ENCODE data around the gene MOB3B. TPM values are rescaled to one million over a fixed set of nuclear protein-coding genes. Genes with fewer than 3 reads are reported as not detected.

The MOB3B gene
- total RNA-seq, 1 donor from 2014 or later = 3.8 TPM

DNA sequence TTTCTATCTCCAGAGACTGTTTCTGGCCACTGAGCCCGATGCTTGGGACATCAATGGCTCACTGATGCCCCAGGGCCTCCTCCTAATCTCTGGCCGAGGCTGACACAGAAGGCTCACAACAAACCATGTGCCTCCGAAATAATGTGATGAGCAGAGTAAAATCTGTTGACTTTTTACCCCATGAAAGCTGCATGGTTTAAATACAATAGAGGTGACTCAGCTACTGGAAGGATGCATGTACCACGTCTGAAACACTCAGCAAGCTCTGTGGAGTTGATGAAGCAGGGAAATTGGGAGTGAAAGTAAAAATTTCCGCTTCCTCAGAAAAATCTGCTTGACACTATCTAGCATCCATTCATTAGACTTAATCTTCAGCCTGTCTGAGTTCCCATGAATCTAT is 121.6 kb downstream of the MOB3B start:
- Mint-ChIP-seq H3K36me3 (ENCODE audit: low read depth) (peaks cover under 1% of the 10 kb centered on the region), H3K4me3 (ENCODE audit: unreplicated experiment) (no peak overlapping the region), H3K27me3 (ENCODE audit: low read depth) (peaks cover 2% of the 10 kb centered on the region), H3K27ac (ENCODE audit: unreplicated experiment) (no peak overlapping the region), H3K9me3 (ENCODE audit: low read depth) (peaks cover 8% of the 10 kb centered on the region), H3K4me1 (ENCODE audit: low read depth) (peaks cover 14% of the 10 kb centered on the region)
- no peak for DNase-seq (ENCODE audit: low spot score)
- TF ChIP-seq, protein P1, sequence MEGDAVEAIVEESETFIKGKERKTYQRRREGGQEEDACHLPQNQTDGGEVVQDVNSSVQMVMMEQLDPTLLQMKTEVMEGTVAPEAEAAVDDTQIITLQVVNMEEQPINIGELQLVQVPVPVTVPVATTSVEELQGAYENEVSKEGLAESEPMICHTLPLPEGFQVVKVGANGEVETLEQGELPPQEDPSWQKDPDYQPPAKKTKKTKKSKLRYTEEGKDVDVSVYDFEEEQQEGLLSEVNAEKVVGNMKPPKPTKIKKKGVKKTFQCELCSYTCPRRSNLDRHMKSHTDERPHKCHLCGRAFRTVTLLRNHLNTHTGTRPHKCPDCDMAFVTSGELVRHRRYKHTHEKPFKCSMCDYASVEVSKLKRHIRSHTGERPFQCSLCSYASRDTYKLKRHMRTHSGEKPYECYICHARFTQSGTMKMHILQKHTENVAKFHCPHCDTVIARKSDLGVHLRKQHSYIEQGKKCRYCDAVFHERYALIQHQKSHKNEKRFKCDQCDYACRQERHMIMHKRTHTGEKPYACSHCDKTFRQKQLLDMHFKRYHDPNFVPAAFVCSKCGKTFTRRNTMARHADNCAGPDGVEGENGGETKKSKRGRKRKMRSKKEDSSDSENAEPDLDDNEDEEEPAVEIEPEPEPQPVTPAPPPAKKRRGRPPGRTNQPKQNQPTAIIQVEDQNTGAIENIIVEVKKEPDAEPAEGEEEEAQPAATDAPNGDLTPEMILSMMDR (IDR thresholded peaks at IDR 0.05) = no peak

GRCh38 chr9:27407491-27407890 is 122.1 kb downstream of the MOB3B start:
- Mint-ChIP-seq H3K4me1 (ENCODE audit: low read depth) (peaks cover 10% of the 10 kb centered on the region), H3K4me3 (ENCODE audit: unreplicated experiment) (no peak overlapping the region), H3K27ac (ENCODE audit: unreplicated experiment) (no peak overlapping the region), H3K36me3 (ENCODE audit: low read depth) (peaks cover 2% of the 10 kb centered on the region), H3K27me3 (ENCODE audit: low read depth) (peaks cover 4% of the 10 kb centered on the region), H3K9me3 (ENCODE audit: low read depth) (peaks cover 8% of the 10 kb centered on the region)
- DNase-seq (ENCODE audit: low spot score) = no peak
- TF ChIP-seq, protein P1 (IDR thresholded peaks at IDR 0.05) = no peak

GRCh38 chr9:27404661-27405060 is 125.0 kb downstream of the MOB3B start:
- peaks cover 2% of the 10 kb centered on the region for H3K36me3 Mint-ChIP-seq (ENCODE audit: low read depth)
- no peak overlapping the region for H3K4me3 Mint-ChIP-seq (ENCODE audit: unreplicated experiment)
- TF ChIP-seq, protein P1 (IDR thresholded peaks at IDR 0.05) = no peak
- H3K9me3 Mint-ChIP-seq (ENCODE audit: low read depth) = peaks cover 8% of the 10 kb centered on the region
- H3K27ac Mint-ChIP-seq (ENCODE audit: unreplicated experiment) = no peak overlapping the region
- DNase-seq (ENCODE audit: low spot score) = no peak
- H3K27me3 Mint-ChIP-seq (ENCODE audit: low read depth) = peaks cover 15% of the 10 kb centered on the region
- H3K4me1 Mint-ChIP-seq (ENCODE audit: low read depth) = peaks cover 10% of the 10 kb centered on the region

DNA sequence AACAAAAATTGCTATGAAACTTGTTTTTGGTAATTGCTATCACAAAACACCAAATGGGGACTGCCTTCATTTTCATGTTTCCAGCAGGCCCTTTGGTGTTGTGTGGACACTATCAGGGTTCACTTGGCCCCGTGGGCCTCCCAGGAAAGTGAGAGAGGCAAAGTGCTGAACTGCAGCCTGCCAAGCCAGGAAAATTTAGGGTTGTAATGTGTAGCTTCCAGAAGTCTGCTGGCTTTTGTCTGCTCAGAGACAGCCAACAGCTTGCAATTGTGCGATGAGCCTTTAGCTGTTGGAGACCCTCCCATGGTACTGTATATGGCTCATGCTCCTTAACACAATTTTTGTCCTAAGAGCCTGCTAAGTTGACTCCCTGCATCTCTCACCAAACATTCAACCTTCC is 127.0 kb downstream of the MOB3B start:
- peaks cover 2% of the 10 kb centered on the region for H3K36me3 Mint-ChIP-seq (ENCODE audit: low read depth)
- TF ChIP-seq, protein P1 (IDR thresholded peaks at IDR 0.05) = no peak
- H3K4me3 Mint-ChIP-seq (ENCODE audit: unreplicated experiment) = no peak overlapping the region
- H3K27me3 Mint-ChIP-seq (ENCODE audit: low read depth) = peaks cover 17% of the 10 kb centered on the region
- H3K9me3 Mint-ChIP-seq (ENCODE audit: low read depth) = peaks cover 8% of the 10 kb centered on the region
- peaks cover 2% of the 10 kb centered on the region for H3K4me1 Mint-ChIP-seq (ENCODE audit: low read depth)
- no peak for DNase-seq (ENCODE audit: low spot score)
- H3K27ac Mint-ChIP-seq (ENCODE audit: unreplicated experiment) = no peak overlapping the region

- TF ChIP-seq, protein P1 (IDR thresholded peaks at IDR 0.05) = no peak
- Mint-ChIP-seq H3K9me3 (ENCODE audit: low read depth) (peaks cover 3% of the 10 kb centered on the region), H3K27ac (ENCODE audit: unreplicated experiment) (no peak overlapping the region), H3K4me3 (ENCODE audit: unreplicated experiment) (no peak overlapping the region), H3K36me3 (ENCODE audit: low read depth) (peaks cover 2% of the 10 kb centered on the region), H3K4me1 (ENCODE audit: low read depth) (peaks cover 4% of the 10 kb centered on the region), H3K27me3 (ENCODE audit: low read depth) (peaks cover 17% of the 10 kb centered on the region)
- DNase-seq (ENCODE audit: low spot score) = no peak
Observed at GRCh38 chr9:27400334-27400880, 129.2 kb downstream of the MOB3B start.

Measured in chondrocyte (in vitro differentiated cells).